Neuronal stem cell (in vitro differentiated cells): ENCODE measurements around the gene EFNB2.

Source experiments
- DNase-seq: peaks from one replicate; pipeline ENCODE4 v3.0.0-alpha.2; 2013; ENCODE audit warnings: low spot score
- H2AFZ ChIP-seq: one replicate; pipeline ENCODE4 v1.6.1; 2013; ENCODE audit warnings: mild to moderate bottlenecking, low read length, inconsistent platforms
- H2AK5ac ChIP-seq: 2 replicates; pipeline ENCODE4 v1.6.1; 2013; ENCODE audit warnings: low read depth, mild to moderate bottlenecking, inconsistent platforms, low read length, moderate library complexity, mixed read lengths
- H2BK120ac ChIP-seq: 2 replicates; pipeline ENCODE4 v1.6.1; 2013; ENCODE audit warnings: low read depth, mild to moderate bottlenecking, inconsistent platforms, low read length, moderate library complexity, mixed read lengths
- H2BK12ac ChIP-seq: one replicate; pipeline ENCODE4 v1.6.1; 2013; ENCODE audit warnings: low read length, inconsistent platforms
- H2BK15ac ChIP-seq: 2 replicates; pipeline ENCODE4 v1.6.1; 2013; ENCODE audit warnings: mild to moderate bottlenecking, low read length, inconsistent platforms, mixed read lengths
- H2BK5ac ChIP-seq: one replicate; pipeline ENCODE4 v1.6.1; 2013; ENCODE audit warnings: inconsistent platforms, mild to moderate bottlenecking, low read length, moderate library complexity
- H3K14ac ChIP-seq: one replicate; pipeline ENCODE4 v1.6.1; 2013; ENCODE audit warnings: low read length, inconsistent platforms
- H3K18ac ChIP-seq: 2 replicates; pipeline ENCODE4 v1.6.1; 2013; ENCODE audit warnings: low read length, inconsistent platforms
- H3K23ac ChIP-seq: 2 replicates; pipeline ENCODE4 v1.6.1; 2013; ENCODE audit warnings: low read depth, mild to moderate bottlenecking, mixed read lengths, low read length, inconsistent platforms; ENCODE audit not compliant: poor library complexity
- H3K27ac ChIP-seq: replicated peaks from 3 replicates; pipeline ENCODE4 v1.5.1; 2013; ENCODE audit warnings: low read length, inconsistent platforms
- H3K27me3 ChIP-seq, 3 experiments: 2 replicates each; pipeline ENCODE4 v1.6.1; 2013; ENCODE audit warnings: low read length in 3 of 3, mild to moderate bottlenecking in 2 of 3, inconsistent platforms in 1 of 3, low read depth in 1 of 3, mixed read lengths in 1 of 3, moderate library complexity in 1 of 3; ENCODE audit not compliant: control insufficient read depth in 3 of 3, insufficient read depth in 3 of 3
- H3K36me3 ChIP-seq, 2 donors: replicated peaks in 1 of 2; 2 replicates each; pipeline ENCODE4 v1.6.1; 2013; ENCODE audit warnings: low read length in 2 of 2; ENCODE audit not compliant: control insufficient read depth in 2 of 2, insufficient read depth in 2 of 2
- H3K4ac ChIP-seq: 2 replicates; pipeline ENCODE4 v1.6.1; 2013; ENCODE audit warnings: inconsistent platforms, mild to moderate bottlenecking, low read length, moderate library complexity
- H3K4me1 ChIP-seq, 2 donors: 1 replicate in 1 of 2; 2 replicates in 1 of 2; pipeline ENCODE4 v1.6.1; 2013; ENCODE audit warnings: low read length in 2 of 2, low read depth in 1 of 2; ENCODE audit not compliant: control insufficient read depth in 2 of 2, insufficient read depth in 1 of 2
- H3K4me2 ChIP-seq: one replicate; pipeline ENCODE4 v1.6.1; 2013; ENCODE audit warnings: mild to moderate bottlenecking, low read length, inconsistent platforms; ENCODE audit not compliant: insufficient read depth, poor library complexity, severe bottlenecking
- H3K4me3 ChIP-seq, 2 donors: 2 replicates each; pipeline ENCODE4 v1.5.1; 2013; ENCODE audit warnings: low read length in 2 of 2, mild to moderate bottlenecking in 2 of 2, inconsistent platforms in 1 of 2, moderate library complexity in 1 of 2
- H3K79me1 ChIP-seq: one replicate; pipeline ENCODE4 v1.6.1; 2013; ENCODE audit warnings: low read depth, mild to moderate bottlenecking, inconsistent platforms, low read length, moderate library complexity
- H3K9ac ChIP-seq: one replicate; pipeline ENCODE4 v1.6.1; 2013; ENCODE audit warnings: mild to moderate bottlenecking, low read depth, low read length, inconsistent platforms; ENCODE audit not compliant: poor library complexity
- H3K9me3 ChIP-seq, 2 donors: replicated peaks in 1 of 2; 2 replicates each; pipeline versions ENCODE3 to v1.6.1; 2013; ENCODE audit warnings: low read length in 2 of 2, mild to moderate bottlenecking in 2 of 2, inconsistent platforms in 1 of 2, low read depth in 1 of 2, mixed read lengths in 1 of 2, moderate library complexity in 1 of 2; ENCODE audit not compliant: control insufficient read depth in 2 of 2, insufficient read depth in 1 of 2
- H4K8ac ChIP-seq: one replicate; pipeline ENCODE4 v1.6.1; 2013; ENCODE audit warnings: low read depth, mild to moderate bottlenecking, inconsistent platforms, low read length, moderate library complexity
- H4K91ac ChIP-seq: one replicate; pipeline ENCODE4 v1.6.1; 2013; ENCODE audit warnings: low read length, low read depth, mild to moderate bottlenecking, inconsistent platforms; ENCODE audit not compliant: poor library complexity
- WGBS, 2 donors: extraction: QIAGEN DNeasy Blood & Tissue Kit; methylation state at CpG; one replicate each; pipeline ENCODE4 v1.1.7; 2013; ENCODE audit warnings: missing lambda C conversion rate in 2 of 2, mixed read lengths in 1 of 2; ENCODE audit not compliant: insufficient read length in 2 of 2, insufficient replicate concordance in 1 of 2; ENCODE audit errors: extremely low coverage in 2 of 2; 5-methylcytosine and 5-hydroxymethylcytosine counted together

The EFNB2 gene

DNA sequence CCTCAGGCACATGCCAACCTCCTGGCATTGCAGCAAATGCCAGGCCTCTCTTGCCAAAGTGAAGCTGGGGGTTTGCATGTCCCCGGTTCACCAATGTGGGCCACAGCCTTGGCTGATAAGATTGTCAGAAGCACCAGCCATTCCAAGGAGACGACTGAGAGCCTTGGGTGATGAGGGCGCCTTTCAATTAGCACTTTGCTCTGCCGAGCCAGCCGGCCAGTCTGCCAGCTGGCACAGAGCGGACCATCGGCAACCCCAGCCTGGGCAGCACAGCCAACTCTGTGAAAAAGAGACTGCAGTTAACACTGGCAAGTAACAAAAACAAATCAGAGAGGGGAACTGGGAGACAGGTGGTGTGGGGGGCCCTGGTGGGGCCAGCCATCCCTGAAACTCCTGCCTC, 67.3 kb downstream of the EFNB2 start:
- Histone ChIP-seq H3K79me1 (no peaks in the 10 kb centered on the region), H3K23ac (no peak overlapping the region), H2BK5ac (no peak overlapping the region), H2BK15ac (peak overlapping the region; percentile 47), H4K8ac (no peak overlapping the region), H4K91ac (no peak overlapping the region), H3K4me2 (no peak overlapping the region), H3K4me3 (no peak overlapping the region), H3K14ac (no peak overlapping the region), H3K27ac (no peak overlapping the region), H3K9ac (no peak overlapping the region), H2AFZ (no peak overlapping the region), H3K18ac (peak overlapping the region; percentile 82), H2BK12ac (peak overlapping the region; percentile 46), H3K27me3 (no peaks in the 10 kb centered on the region), H3K9me3 (peaks cover 0 to 9% of the 10 kb centered on the region in 2 donors), H3K36me3 (no peaks in the 10 kb centered on the region), H2BK120ac (no peak overlapping the region), H3K4me1 (peaks cover 19 to 47% of the 10 kb centered on the region in 2 donors), H3K4ac (no peak overlapping the region), H2AK5ac (peak overlapping the region; percentile 95)
- DNase-seq: no peak
- no CpG with 5 or more reads among the region's 7 CpGs for WGBS, 2 donors

DNA sequence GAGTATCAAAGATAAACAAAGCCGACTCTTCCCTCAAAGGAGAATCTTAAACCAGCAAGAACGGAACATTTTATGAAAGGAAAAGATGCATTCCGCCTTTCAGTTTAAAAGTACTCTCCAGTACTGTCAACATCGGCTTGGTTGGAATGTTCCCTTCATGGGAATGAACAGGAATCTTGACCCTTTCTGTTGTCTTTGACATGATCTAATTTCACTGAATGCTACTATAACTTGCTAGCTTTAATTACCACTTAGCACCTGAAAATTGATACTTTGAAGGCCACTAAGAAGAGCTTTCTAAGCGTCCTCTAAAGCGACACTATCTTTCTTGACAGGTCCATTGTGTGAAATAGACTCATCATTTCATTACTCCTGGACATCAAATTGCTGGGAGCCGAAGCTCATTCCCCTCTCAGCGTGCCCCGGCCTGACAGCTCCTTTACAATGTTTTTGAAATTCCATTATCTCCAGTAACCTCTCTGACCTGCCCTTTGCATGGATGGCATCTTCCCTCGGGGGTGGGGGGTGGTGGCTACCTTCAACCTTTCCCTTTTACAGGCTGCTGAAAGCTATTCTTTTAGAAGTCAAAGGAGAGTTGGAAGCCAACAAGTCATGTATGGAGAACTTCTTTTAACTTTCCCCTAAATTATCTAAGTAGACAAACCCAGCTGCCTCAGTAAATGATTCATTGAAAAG, 67.9 kb downstream of the EFNB2 start:
- peaks cover 19 to 41% of the 10 kb centered on the region in 2 donors for H3K4me1 ChIP-seq
- peaks cover 0 to 9% of the 10 kb centered on the region in 2 donors for H3K9me3 ChIP-seq
- no peak overlapping the region for H2BK120ac ChIP-seq
- no peak overlapping the region for H3K27ac ChIP-seq
- H2BK15ac ChIP-seq: no peak overlapping the region
- no peaks in the 10 kb centered on the region for H3K36me3 ChIP-seq
- H3K79me1 ChIP-seq: no peaks in the 10 kb centered on the region
- no peak overlapping the region for H2BK5ac ChIP-seq
- H4K91ac ChIP-seq: no peak overlapping the region
- no peak overlapping the region for H4K8ac ChIP-seq
- H3K18ac ChIP-seq: no peak overlapping the region
- H3K4me3 ChIP-seq: no peak overlapping the region
- DNase-seq: no peak
- H3K4ac ChIP-seq: no peak overlapping the region
- no peak overlapping the region for H3K4me2 ChIP-seq
- no peak overlapping the region for H2AK5ac ChIP-seq
- no CpG with 5 or more reads among the region's 10 CpGs for WGBS, 2 donors
- H3K14ac ChIP-seq: no peak overlapping the region
- H3K23ac ChIP-seq: no peak overlapping the region
- H2AFZ ChIP-seq: no peak overlapping the region
- no peak overlapping the region for H2BK12ac ChIP-seq
- H3K9ac ChIP-seq: no peak overlapping the region
- H3K27me3 ChIP-seq: no peaks in the 10 kb centered on the region

DNA sequence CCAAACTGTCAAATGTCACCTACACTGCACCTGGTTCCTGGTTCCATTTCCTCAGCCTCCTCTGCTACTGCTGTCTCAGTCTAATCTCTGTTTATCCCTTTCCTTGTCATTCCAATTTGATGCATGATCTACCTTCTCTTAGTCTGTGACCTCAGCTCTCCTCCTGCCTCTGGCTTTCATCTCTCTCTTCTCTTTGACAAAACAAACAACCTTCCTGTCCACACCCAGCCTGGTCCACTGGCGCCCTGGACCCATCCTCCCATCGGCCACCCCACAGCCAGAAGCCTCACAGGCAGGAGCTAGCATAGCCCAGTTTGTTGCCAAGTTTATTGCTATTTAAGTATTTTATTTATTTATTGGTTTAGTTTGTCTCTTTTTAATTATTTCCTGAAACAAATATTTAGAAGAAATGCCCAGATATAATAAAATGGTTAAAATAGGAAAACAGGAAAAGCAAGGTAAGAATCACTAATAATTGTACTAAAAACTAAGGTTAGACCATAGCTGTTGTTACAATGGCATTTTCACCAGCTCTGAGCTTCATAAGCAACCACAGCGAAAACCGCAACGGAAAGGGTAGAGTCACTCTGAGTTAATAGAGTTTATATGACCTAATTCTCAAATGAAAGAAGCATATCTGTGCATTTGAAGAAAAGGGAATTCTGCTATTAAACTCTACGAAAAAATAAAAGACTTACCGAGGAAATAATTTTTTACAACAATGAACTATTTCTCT, 68.6 kb downstream of the EFNB2 start:
- Histone ChIP-seq H3K27me3 (no peaks in the 10 kb centered on the region), H2AFZ (no peak overlapping the region), H3K79me1 (no peaks in the 10 kb centered on the region), H2BK5ac (no peak overlapping the region), H3K4me2 (no peak overlapping the region), H3K4ac (no peak overlapping the region), H2BK12ac (no peak overlapping the region), H3K9me3 (peaks cover 0 to 9% of the 10 kb centered on the region in 2 donors), H3K36me3 (no peaks in the 10 kb centered on the region), H3K4me3 (no peak overlapping the region), H2BK120ac (no peak overlapping the region), H3K18ac (no peak overlapping the region), H3K14ac (no peak overlapping the region), H3K27ac (no peak overlapping the region), H2AK5ac (no peak overlapping the region), H4K91ac (no peak overlapping the region), H2BK15ac (no peak overlapping the region), H3K9ac (no peak overlapping the region), H4K8ac (no peak overlapping the region), H3K23ac (no peak overlapping the region), H3K4me1 (peaks cover 17 to 36% of the 10 kb centered on the region in 2 donors)
- DNase-seq: no peak
- WGBS, 2 donors: no CpG with 5 or more reads among the region's 7 CpGs

DNA sequence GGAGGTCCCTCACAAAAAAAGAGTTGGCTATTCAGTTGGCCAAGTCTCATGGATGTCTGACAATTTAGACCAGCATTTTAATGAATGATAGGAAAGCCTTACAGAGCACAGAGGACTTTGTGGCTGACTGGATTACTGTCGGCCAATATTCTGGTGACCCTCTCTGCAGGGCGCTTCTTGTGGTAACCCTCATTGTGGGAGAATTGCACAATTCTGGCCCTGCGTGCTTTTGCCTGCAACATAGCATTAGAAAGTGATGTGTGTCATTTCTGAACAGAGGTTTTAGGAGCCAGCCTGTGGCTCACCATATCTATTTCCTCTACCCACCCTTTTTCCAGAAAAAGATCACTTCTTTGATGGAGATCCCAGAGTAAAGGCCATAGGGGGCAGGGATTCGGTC, 71.4 kb downstream of the EFNB2 start:
- Histone ChIP-seq H3K4me1 (peaks cover 12 to 24% of the 10 kb centered on the region in 2 donors), H3K79me1 (no peaks in the 10 kb centered on the region), H3K36me3 (no peaks in the 10 kb centered on the region), H3K18ac (no peak overlapping the region), H2BK5ac (no peak overlapping the region), H3K14ac (no peak overlapping the region), H3K9ac (no peak overlapping the region), H2AK5ac (no peak overlapping the region), H4K8ac (no peak overlapping the region), H2AFZ (no peak overlapping the region), H2BK15ac (no peak overlapping the region), H3K4ac (no peak overlapping the region), H2BK12ac (no peak overlapping the region), H2BK120ac (no peak overlapping the region), H3K27me3 (no peaks in the 10 kb centered on the region), H4K91ac (no peak overlapping the region), H3K23ac (no peak overlapping the region), H3K9me3 (peaks cover 2 to 9% of the 10 kb centered on the region in 2 donors), H3K27ac (no peak overlapping the region), H3K4me3 (no peak overlapping the region), H3K4me2 (no peak overlapping the region)
- WGBS, 2 donors: no CpG with 5 or more reads among the region's 4 CpGs
- no peak for DNase-seq
